ENCODE data around the gene AIRE.
A peak's percentile ranks its signal among the peaks of the same experiment; 100 is the strongest.
"Not testable (repeated sequence)": the region's sequence is repeated elsewhere in the genome, so short reads cannot be mapped to it uniquely, and the experiment has no call there.

Gene AIRE

GRCh38 chr21:44267655-44268142 lies 18.0 kb upstream of the AIRE start:
- no peak for DNase-seq

- DNase-seq, result no peak
Observed at GRCh38 chr21:44269090-44269489, 16.6 kb upstream of the AIRE start.

GRCh38 chr21:44271558-44272283 lies 14.0 kb upstream of the AIRE start:
- no peak for DNase-seq

GRCh38 chr21:44272284-44272858 lies 13.3 kb upstream of the AIRE start:
- no peak for DNase-seq

GRCh38 chr21:44273046-44273445 lies 12.6 kb upstream of the AIRE start:
- no peak for DNase-seq

- DNase-seq, result peak; percentile 31
Observed at GRCh38 chr21:44275041-44275440, 10.6 kb upstream of the AIRE start.

GRCh38 chr21:44279354-44280260 lies 6.1 kb upstream of the AIRE start:
- no peak for DNase-seq

GRCh38 chr21:44281801-44282200 lies 3.9 kb upstream of the AIRE start:
- DNase-seq, result no peak

- no peak for DNase-seq
Observed at GRCh38 chr21:44282370-44282769, 3.3 kb upstream of the AIRE start.

- not testable (repeated sequence) for DNase-seq
Observed at GRCh38 chr21:44283211-44283785, 2.4 kb upstream of the AIRE start.

- no peak for DNase-seq
Observed at GRCh38 chr21:44283948-44284347, 1.7 kb upstream of the AIRE start.

GRCh38 chr21:44286086-44286715 lies 525 bp downstream of the AIRE start:
- no peak for DNase-seq

GRCh38 chr21:44286716-44287632 lies 1.3 kb downstream of the AIRE start:
- no peak for DNase-seq

GRCh38 chr21:44288251-44289110 lies 2.8 kb downstream of the AIRE start:
- no peak for DNase-seq

GRCh38 chr21:44289381-44290010 lies 3.8 kb downstream of the AIRE start:
- no peak for DNase-seq

GRCh38 chr21:44290327-44291077 lies 4.8 kb downstream of the AIRE start:
- no peak for DNase-seq

GRCh38 chr21:44291078-44291935 lies 5.6 kb downstream of the AIRE start:
- DNase-seq, result no peak

Measured in NCI-H510A treated with DMSO at 0.1 percent for 48 hours (cell line).